OCI-LY1 (cell line): ENCODE measurements around the gene NUBP2.

Source experiments
- CTCF ChIP-seq: fragments of 200-600 bp; sonication (generic), shearing (Covaris generic); IDR thresholded peaks from 2 replicates; pipeline ENCODE4 v1.5.1; 2017; ENCODE audit warnings: mild to moderate bottlenecking, antibody characterized with exemption, low read length, moderate library complexity, mixed read lengths
- EZH2 ChIP-seq: fragments of 200-600 bp; sonication (generic), shearing (Covaris generic); IDR thresholded peaks from 2 replicates; pipeline ENCODE4 v1.8.0; 2017; ENCODE audit warnings: borderline replicate concordance, mixed run types, mild to moderate bottlenecking, antibody characterized with exemption, low read length, moderate library complexity, mixed read lengths

GRCh38 chr16:1788095-1788707, 5.4 kb downstream of the NUBP2 start:
- TF ChIP-seq CTCF (no peak), EZH2 (no peak)
